SK-N-SH treated with all-trans-retinoic acid at 6 μM for 48 hours (cell line): ENCODE data around the gene HSPA9.

Experiments
- ATAC-seq: fragments of 200-7000 bp; cut with Tn5 transposase; 3 replicates; pipeline ENCODE4 v1.9.1; 2020; ENCODE audit warnings: mild to moderate bottlenecking, moderate library complexity
- ARNTL ChIP-seq: fragments of 450-650 bp; formaldehyde crosslinking; IDR thresholded peaks from 2 replicates; pipeline ENCODE4 v1.5.0; 2020; ENCODE audit warnings: low read depth, mild to moderate bottlenecking, moderate library complexity, borderline replicate concordance
- BACH2 ChIP-seq: fragments of 250-450 bp; sonication (Bioruptor Pico); IDR thresholded peaks from 2 replicates; pipeline ENCODE4 v1.9.0; 2021; ENCODE audit warnings: mild to moderate bottlenecking, borderline replicate concordance
- CSDC2 ChIP-seq: fragments of 250-450 bp; sonication (Bioruptor Pico); IDR thresholded peaks from 2 replicates; pipeline ENCODE4 v1.5.0; 2020; ENCODE audit warnings: mild to moderate bottlenecking, moderate library complexity
- CSRNP3 ChIP-seq: fragments of 250-450 bp; sonication (Bioruptor Pico); IDR thresholded peaks from 2 replicates; pipeline ENCODE4 v1.5.1; 2021; ENCODE audit warnings: mild to moderate bottlenecking, moderate library complexity
- ESRRG ChIP-seq: fragments of 250-450 bp; sonication (Bioruptor Pico); IDR thresholded peaks from 2 replicates; pipeline ENCODE4 v1.6.1; 2021; ENCODE audit warnings: mild to moderate bottlenecking
- GLIS3 ChIP-seq: fragments of 250-450 bp; sonication (Bioruptor Pico); IDR thresholded peaks from 2 replicates; pipeline ENCODE4 v1.5.0; 2020; ENCODE audit warnings: mild to moderate bottlenecking, moderate library complexity
- ISL1 ChIP-seq: fragments of 250-450 bp; sonication (Bioruptor Pico); IDR thresholded peaks from 2 replicates; pipeline ENCODE4 v2.1.2; 2022; ENCODE audit warnings: mild to moderate bottlenecking, moderate library complexity
- OSR1 ChIP-seq: fragments of 250-450 bp; sonication (Bioruptor Pico); IDR thresholded peaks from 2 replicates; pipeline ENCODE4 v1.8.0; 2022; ENCODE audit warnings: moderate library complexity, mild to moderate bottlenecking, inconsistent platforms
- PATZ1 ChIP-seq: fragments of 250-450 bp; sonication (Bioruptor Pico); IDR thresholded peaks from 2 replicates; pipeline ENCODE4 v1.8.0; 2020; ENCODE audit warnings: mild to moderate bottlenecking, moderate library complexity, borderline replicate concordance
- POU6F1 ChIP-seq: fragments of 250-450 bp; sonication (Bioruptor Pico); IDR thresholded peaks from 2 replicates; pipeline ENCODE4 v1.8.0; 2021; ENCODE audit warnings: low read depth, mild to moderate bottlenecking, moderate library complexity, borderline replicate concordance
- PPARA ChIP-seq: fragments of 250-450 bp; sonication (Bioruptor Pico); IDR thresholded peaks from 2 replicates; pipeline ENCODE4 v1.5.0; 2020; ENCODE audit warnings: mild to moderate bottlenecking, borderline replicate concordance
- RARB ChIP-seq: fragments of 250-450 bp; sonication (Bioruptor Pico); IDR thresholded peaks from 2 replicates; pipeline ENCODE4 v1.8.0; 2021; ENCODE audit warnings: mild to moderate bottlenecking, moderate library complexity
- SNAI2 ChIP-seq: fragments of 250-450 bp; sonication (Bioruptor Pico); IDR thresholded peaks from 2 replicates; pipeline ENCODE4 v1.5.0; 2020; ENCODE audit warnings: mild to moderate bottlenecking, moderate library complexity
- TCF4 ChIP-seq: fragments of 250-450 bp; sonication (Bioruptor Pico); IDR thresholded peaks from 2 replicates; pipeline ENCODE4 v1.8.0; 2021; ENCODE audit warnings: mild to moderate bottlenecking, moderate library complexity, borderline replicate concordance
- TOX ChIP-seq: fragments of 250-450 bp; sonication (Bioruptor Pico); IDR thresholded peaks from 2 replicates; pipeline ENCODE4 v1.8.0; 2021; ENCODE audit warnings: mild to moderate bottlenecking, moderate library complexity, borderline replicate concordance
- TSHZ2 ChIP-seq: fragments of 250-450 bp; sonication (Bioruptor Pico); IDR thresholded peaks from 2 replicates; pipeline ENCODE4 v1.5.0; 2020; ENCODE audit warnings: mild to moderate bottlenecking, moderate library complexity
- ZC3H10 ChIP-seq: fragments of 250-450 bp; sonication (Bioruptor Pico); IDR thresholded peaks from 2 replicates; pipeline ENCODE4 v1.5.1; 2021; ENCODE audit warnings: mild to moderate bottlenecking, moderate library complexity
- ZFP3 ChIP-seq: fragments of 250-450 bp; sonication (Bioruptor Pico); IDR thresholded peaks from 2 replicates; pipeline ENCODE4 v1.5.0; 2020; ENCODE audit warnings: mild to moderate bottlenecking, moderate library complexity
- ZFP30 ChIP-seq: fragments of 450-650 bp; formaldehyde crosslinking; IDR thresholded peaks from 2 replicates; pipeline ENCODE4 v1.5.0; 2022; ENCODE audit warnings: mild to moderate bottlenecking, moderate library complexity
- ZNF565 ChIP-seq: fragments of 450-650 bp; formaldehyde crosslinking; conservative IDR thresholded peaks from 2 replicates; pipeline ENCODE4 v1.5.0; 2020; ENCODE audit warnings: low read depth, mild to moderate bottlenecking, moderate library complexity
- ZNF70 ChIP-seq: fragments of 450-650 bp; formaldehyde crosslinking; IDR thresholded peaks from 2 replicates; pipeline ENCODE4 v1.5.0; 2020; ENCODE audit warnings: mild to moderate bottlenecking, moderate library complexity

Gene HSPA9

GRCh38 chr5:138580001-138580400 lies 4.8 kb upstream of the HSPA9 start:
- ATAC-seq = no peak
- TF ChIP-seq ZNF565 (CRISPR knock-in tag) = no peak
- no peak for TF ChIP-seq TSHZ2
- no peak for TF ChIP-seq ISL1
- no peak for TF ChIP-seq TOX (CRISPR knock-in tag)
- no peak for TF ChIP-seq POU6F1 (CRISPR knock-in tag)
- no peak for TF ChIP-seq ARNTL (CRISPR knock-in tag)
- TF ChIP-seq SNAI2 = no peak
- no peak for TF ChIP-seq PPARA (CRISPR knock-in tag)

GRCh38 chr5:138579517-138579863 lies 4.3 kb upstream of the HSPA9 start:
- no peak for TF ChIP-seq ARNTL (CRISPR knock-in tag)
- TF ChIP-seq BACH2 (CRISPR knock-in tag) = no peak
- TF ChIP-seq POU6F1 (CRISPR knock-in tag) = no peak
- TF ChIP-seq PATZ1 = no peak
- TF ChIP-seq OSR1 (CRISPR knock-in tag) = no peak
- no peak for TF ChIP-seq RARB
- TF ChIP-seq TCF4 = no peak
- TF ChIP-seq ZNF565 (CRISPR knock-in tag) = no peak
- no peak for TF ChIP-seq CSRNP3 (CRISPR knock-in tag)
- no peak for TF ChIP-seq TOX (CRISPR knock-in tag)
- TF ChIP-seq ZNF70 (CRISPR knock-in tag) = no peak
- TF ChIP-seq CSDC2 (CRISPR knock-in tag) = no peak
- no peak for TF ChIP-seq ESRRG (CRISPR knock-in tag)
- TF ChIP-seq GLIS3 (CRISPR knock-in tag) = no peak
- TF ChIP-seq, all 23 proteins: peak for 0
- no peak for ATAC-seq

GRCh38 chr5:138577452-138577851 lies 2.3 kb upstream of the HSPA9 start:
- ATAC-seq = no peak

More at GRCh38 chr5:138577452-138577851, 2.3 kb upstream of the HSPA9 start:
- no peak for TF ChIP-seq TOX (CRISPR knock-in tag)
- TF ChIP-seq TSHZ2 = no peak
- no peak for TF ChIP-seq ESRRG (CRISPR knock-in tag)
- TF ChIP-seq CSRNP3 (CRISPR knock-in tag) = no peak
- TF ChIP-seq OSR1 (CRISPR knock-in tag) = no peak
- TF ChIP-seq ZFP30 = no peak
- no peak for TF ChIP-seq ZFP3 (CRISPR knock-in tag)
- TF ChIP-seq ZC3H10 (CRISPR knock-in tag) = no peak
- TF ChIP-seq POU6F1 (CRISPR knock-in tag) = no peak
- no peak for TF ChIP-seq ZNF565 (CRISPR knock-in tag)
